ENCODE measurements around the gene KLHDC3. TPM values are rescaled to one million over a fixed set of nuclear protein-coding genes. Genes with fewer than 3 reads are reported as not detected.

The KLHDC3 gene
- total RNA-seq, 2 donors from 2014 or later, result 29.7 to 44.6 TPM

DNA sequence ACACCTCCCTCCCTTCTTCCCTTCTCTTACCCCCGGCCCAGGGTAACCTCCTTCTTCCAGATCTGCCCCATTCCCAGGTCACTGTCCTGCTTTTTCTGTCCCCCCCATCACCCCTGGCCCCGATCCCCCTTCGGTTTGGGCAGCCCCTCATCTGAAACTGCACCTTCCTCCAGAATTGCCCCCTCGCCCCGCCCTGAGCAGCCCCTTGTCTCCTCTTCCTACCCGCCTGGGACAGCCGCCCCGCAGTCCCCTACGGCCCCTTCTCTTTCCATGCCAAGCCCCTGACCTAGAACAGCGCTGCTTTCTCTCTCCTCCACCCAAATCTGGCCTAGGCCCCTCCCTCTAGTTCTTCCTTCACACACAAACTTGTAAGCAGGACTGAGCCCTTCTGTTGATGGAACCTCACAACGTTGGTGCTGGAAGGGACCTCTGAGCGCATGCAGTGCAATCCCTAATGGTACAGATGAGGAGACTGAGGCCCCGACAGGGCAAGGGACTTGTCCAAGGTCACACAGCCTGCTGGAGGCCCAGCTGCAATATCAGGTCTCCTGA lies 29.0 kb upstream of the KLHDC3 start:
- intact Hi-C loops (cut with DNase I), result no loop called here
- DNase-seq, result peak in 1 of 4 donors; percentile 13
- TF ChIP-seq, protein P1, sequence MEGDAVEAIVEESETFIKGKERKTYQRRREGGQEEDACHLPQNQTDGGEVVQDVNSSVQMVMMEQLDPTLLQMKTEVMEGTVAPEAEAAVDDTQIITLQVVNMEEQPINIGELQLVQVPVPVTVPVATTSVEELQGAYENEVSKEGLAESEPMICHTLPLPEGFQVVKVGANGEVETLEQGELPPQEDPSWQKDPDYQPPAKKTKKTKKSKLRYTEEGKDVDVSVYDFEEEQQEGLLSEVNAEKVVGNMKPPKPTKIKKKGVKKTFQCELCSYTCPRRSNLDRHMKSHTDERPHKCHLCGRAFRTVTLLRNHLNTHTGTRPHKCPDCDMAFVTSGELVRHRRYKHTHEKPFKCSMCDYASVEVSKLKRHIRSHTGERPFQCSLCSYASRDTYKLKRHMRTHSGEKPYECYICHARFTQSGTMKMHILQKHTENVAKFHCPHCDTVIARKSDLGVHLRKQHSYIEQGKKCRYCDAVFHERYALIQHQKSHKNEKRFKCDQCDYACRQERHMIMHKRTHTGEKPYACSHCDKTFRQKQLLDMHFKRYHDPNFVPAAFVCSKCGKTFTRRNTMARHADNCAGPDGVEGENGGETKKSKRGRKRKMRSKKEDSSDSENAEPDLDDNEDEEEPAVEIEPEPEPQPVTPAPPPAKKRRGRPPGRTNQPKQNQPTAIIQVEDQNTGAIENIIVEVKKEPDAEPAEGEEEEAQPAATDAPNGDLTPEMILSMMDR (IDR thresholded peaks at IDR 0.05), result no peak
- no peak for TF ChIP-seq POLR2A (IDR thresholded peaks at IDR 0.05)
- H3K4me1 ChIP-seq, result peaks cover 37% of the 10 kb centered on the region
- ATAC-seq, result no peak
- H3K4me3 ChIP-seq, result peak overlapping the region; percentile 60 to 70
- WGBS, 2 donors, result 8 to 11% methylated on average over 13 of the region's 13 CpGs
- no peaks in the 10 kb centered on the region for H3K9me3 ChIP-seq
- peaks cover 0 to 6% of the 10 kb centered on the region in 2 donors for H3K36me3 ChIP-seq (replicated peaks in 1 of 2; ENCODE audit: insufficient read depth in 1 of 2, low read depth in 2 of 2)
- H3K27ac ChIP-seq, result peak overlapping the region; percentile 43 to 88 (median 77)
- no peaks in the 10 kb centered on the region for H3K27me3 ChIP-seq

DNA sequence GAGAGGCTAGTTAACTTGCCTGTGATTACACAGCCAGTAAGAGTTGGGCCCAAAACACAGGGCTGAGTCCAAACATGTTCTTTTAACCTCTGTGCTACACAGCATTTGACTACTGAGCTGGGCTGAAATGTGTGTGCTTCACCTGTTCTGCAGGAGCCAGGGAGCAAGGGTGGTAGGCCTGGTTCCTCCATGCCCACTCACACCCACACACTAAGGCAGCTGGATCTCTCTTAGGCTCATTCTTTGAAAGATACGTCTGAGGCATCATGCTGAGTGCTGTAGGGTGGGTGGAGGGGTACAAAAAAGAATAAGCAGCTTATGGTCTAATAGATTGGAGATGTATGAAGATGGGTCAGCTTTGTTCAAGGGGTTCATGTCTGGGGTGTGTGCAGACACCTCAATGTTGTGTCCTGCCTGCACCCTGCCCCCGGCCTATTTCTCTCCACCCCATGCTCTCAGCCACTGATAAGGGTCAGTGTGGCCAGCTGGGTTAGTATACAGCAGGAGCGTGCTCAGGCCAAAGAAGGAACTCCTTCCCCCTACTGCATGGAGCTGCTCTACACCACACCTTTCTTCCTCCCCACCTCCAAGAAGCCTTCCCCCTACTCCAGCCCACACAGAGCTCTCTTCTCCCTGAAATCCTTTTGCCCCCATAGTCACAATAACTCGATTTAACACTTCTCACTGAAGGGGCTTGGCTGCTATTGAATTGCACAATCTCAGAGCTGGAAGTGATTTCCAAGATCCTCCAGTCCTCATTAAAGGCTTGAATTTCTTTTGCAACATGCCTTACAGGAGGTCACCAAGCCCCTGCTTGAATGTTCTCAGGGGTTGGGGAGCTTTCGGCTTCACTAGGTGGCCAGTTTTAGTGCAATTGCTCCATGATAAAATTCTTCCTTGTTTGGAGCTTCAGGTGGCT lies 26.3 kb upstream of the KLHDC3 start:
- Histone ChIP-seq H3K27me3 (no peaks in the 10 kb centered on the region), H3K9me3 (no peaks in the 10 kb centered on the region), H3K4me3 (no peak overlapping the region), H3K4me1 (peaks cover 34% of the 10 kb centered on the region), H3K27ac (no peak overlapping the region), H3K36me3 (replicated peaks in 1 of 2; ENCODE audit: insufficient read depth in 1 of 2, low read depth in 2 of 2) (peaks cover 0 to 8% of the 10 kb centered on the region in 2 donors)
- WGBS, 2 donors, result 43 to 81% methylated on average over 5 of the region's 5 CpGs
- TF ChIP-seq, protein P1 (IDR thresholded peaks at IDR 0.05), result no peak
- TF ChIP-seq POLR2A (IDR thresholded peaks at IDR 0.05), result no peak
- DNase-seq (no peak), ATAC-seq (no peak)
- intact Hi-C loops (cut with DNase I), result no loop called here

DNA sequence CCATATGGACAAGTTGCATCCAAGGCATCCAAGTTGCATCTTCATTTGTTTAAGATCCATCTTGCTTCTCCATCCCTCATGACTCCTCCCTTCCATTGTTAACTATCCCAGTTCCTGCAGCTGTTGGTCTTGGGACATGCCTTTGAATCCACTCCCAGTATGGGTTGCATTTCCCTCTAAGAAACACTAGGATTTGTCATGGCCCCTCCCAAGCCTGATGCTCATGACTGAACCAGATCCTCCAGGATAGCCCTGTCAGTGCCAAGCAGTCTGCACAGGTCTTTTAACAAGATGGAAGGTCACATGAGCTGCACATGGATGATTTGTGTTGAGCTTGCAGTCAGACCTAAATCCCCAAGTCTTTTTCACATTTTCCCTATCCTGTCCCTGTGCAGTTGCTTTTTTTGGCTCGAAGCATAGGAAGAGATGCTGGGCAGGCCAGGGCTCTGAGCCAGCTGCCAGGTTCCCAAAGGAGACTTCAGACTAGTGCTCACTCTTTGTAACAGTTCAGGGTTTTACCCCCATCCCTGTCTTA lies 25.5 kb upstream of the KLHDC3 start:
- peaks cover 0 to 8% of the 10 kb centered on the region in 2 donors for H3K36me3 ChIP-seq (replicated peaks in 1 of 2; ENCODE audit: insufficient read depth in 1 of 2, low read depth in 2 of 2)
- H3K27ac ChIP-seq, result no peak overlapping the region
- ATAC-seq, result no peak
- H3K27me3 ChIP-seq, result no peaks in the 10 kb centered on the region
- no peak overlapping the region for H3K4me3 ChIP-seq
- 23 to 31% methylated on average over 1 of the region's 1 CpG for WGBS, 2 donors
- H3K9me3 ChIP-seq, result no peaks in the 10 kb centered on the region
- peaks cover 32% of the 10 kb centered on the region for H3K4me1 ChIP-seq
- intact Hi-C loops (cut with DNase I), result no loop called here
- TF ChIP-seq, protein P1 (IDR thresholded peaks at IDR 0.05), result no peak
- no peak for TF ChIP-seq POLR2A (IDR thresholded peaks at IDR 0.05)
- DNase-seq, result no peak

DNA sequence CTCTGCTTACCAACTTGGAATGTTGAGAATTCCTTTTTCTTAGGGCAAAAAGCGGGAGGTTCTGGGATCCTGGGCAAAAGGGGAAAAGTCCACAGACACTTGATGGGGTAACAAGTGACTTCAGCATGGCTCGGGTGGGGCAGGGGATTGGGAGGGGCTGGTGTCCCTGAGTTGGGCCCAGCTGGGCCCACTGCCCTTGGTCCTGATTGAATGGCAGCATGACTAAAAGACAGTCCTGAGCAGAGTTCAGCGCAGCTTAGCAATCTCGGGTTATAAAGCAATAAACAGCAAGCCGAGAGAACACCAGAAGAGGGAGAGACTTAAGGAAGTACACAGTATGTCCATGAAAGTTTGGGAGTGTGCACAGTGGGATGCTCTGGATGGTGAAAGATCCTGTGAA lies 24.1 kb upstream of the KLHDC3 start:
- TF ChIP-seq, protein P1 (IDR thresholded peaks at IDR 0.05), result no peak
- no peak for TF ChIP-seq POLR2A (IDR thresholded peaks at IDR 0.05)
- H3K36me3 ChIP-seq (replicated peaks in 1 of 2; ENCODE audit: insufficient read depth in 1 of 2, low read depth in 2 of 2), result peaks cover 0 to 8% of the 10 kb centered on the region in 2 donors
- ATAC-seq (no peak), DNase-seq (no peak)
- H3K4me3 ChIP-seq, result no peak overlapping the region
- peaks cover 26% of the 10 kb centered on the region for H3K4me1 ChIP-seq
- WGBS, 2 donors, result 90% methylated on average over 5 of the region's 5 CpGs
- H3K27ac ChIP-seq, result no peak overlapping the region
- intact Hi-C loops (cut with DNase I), result no loop called here
- no peaks in the 10 kb centered on the region for H3K27me3 ChIP-seq
- H3K9me3 ChIP-seq, result no peaks in the 10 kb centered on the region

Data from body of pancreas (tissue), 4 donors.